PC-9 (cell line): Measurements from ENCODE around the gene MRPS5.

ENCODE experiments used
- EZH2 ChIP-seq: fragments of 200-600 bp; sonication (generic); IDR thresholded peaks from 2 replicates; pipeline ENCODE4 v1.8.0; 2017; ENCODE audit warnings: antibody characterized with exemption, low read depth
- TF ChIP-seq, protein P1 (sequence below): fragments of 200-600 bp; sonication (generic); conservative IDR thresholded peaks from 2 replicates; pipeline ENCODE4 v1.6.1; 2017; ENCODE audit warnings: mixed run types, antibody characterized with exemption, mild to moderate bottlenecking, moderate library complexity

DNA sequence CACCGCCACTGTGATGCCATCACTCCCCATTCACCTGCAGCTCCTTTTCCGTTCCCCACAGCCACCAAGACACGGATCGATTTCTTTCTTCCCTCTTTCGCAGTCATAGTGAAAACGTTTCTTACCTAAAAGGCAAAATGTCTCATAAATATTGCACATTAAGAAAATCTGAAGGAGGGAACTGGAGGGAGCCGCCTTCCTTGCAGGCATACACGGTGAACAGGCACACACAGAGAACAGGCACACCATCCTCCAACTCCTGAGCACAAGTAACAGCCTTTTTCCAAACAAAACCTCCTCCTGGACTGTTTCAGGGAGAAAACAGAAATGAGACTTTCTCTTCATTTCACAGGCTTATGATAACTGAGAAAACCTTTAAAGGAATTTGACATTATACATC, 17.0 kb downstream of the MRPS5 start:
- TF ChIP-seq, protein P1, sequence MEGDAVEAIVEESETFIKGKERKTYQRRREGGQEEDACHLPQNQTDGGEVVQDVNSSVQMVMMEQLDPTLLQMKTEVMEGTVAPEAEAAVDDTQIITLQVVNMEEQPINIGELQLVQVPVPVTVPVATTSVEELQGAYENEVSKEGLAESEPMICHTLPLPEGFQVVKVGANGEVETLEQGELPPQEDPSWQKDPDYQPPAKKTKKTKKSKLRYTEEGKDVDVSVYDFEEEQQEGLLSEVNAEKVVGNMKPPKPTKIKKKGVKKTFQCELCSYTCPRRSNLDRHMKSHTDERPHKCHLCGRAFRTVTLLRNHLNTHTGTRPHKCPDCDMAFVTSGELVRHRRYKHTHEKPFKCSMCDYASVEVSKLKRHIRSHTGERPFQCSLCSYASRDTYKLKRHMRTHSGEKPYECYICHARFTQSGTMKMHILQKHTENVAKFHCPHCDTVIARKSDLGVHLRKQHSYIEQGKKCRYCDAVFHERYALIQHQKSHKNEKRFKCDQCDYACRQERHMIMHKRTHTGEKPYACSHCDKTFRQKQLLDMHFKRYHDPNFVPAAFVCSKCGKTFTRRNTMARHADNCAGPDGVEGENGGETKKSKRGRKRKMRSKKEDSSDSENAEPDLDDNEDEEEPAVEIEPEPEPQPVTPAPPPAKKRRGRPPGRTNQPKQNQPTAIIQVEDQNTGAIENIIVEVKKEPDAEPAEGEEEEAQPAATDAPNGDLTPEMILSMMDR, result no peak
- no peak for TF ChIP-seq EZH2
